ENCODE measurements around the gene PRELP. TPM values are rescaled to one million over a fixed set of nuclear protein-coding genes. Genes with fewer than 3 reads are reported as not detected.

The PRELP gene
- total RNA-seq, 1 donor from 2014 or later: 0.07 TPM

DNA sequence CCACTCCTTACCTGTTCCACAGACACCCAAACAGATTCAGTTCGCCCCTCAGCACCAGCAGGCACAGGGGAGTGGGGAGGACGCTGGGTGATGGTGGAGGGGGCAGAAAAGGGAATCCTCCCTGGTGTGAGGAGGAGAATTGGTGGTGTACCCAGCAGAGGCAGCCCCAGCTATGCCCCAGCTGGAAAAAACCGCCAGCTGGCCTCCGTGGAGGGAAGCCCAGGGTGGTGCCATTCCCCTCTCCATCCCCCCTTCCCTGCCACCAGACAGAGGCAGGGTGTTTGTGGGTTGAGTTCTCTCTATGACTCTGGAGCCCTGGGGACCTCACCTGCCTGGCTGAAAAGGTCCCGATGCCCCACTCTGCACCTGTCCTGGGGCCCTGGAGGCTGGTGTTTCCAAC is 46.2 kb downstream of the PRELP start:
- Mint-ChIP-seq H3K27ac (ENCODE audit: unreplicated experiment) (no peak overlapping the region), H3K4me3 (ENCODE audit: unreplicated experiment) (no peak overlapping the region), H3K4me1 (ENCODE audit: low read depth, unreplicated experiment) (peaks cover 24% of the 10 kb centered on the region), H3K27me3 (ENCODE audit: low read depth, unreplicated experiment) (peaks cover 5% of the 10 kb centered on the region), H3K9me3 (ENCODE audit: unreplicated experiment) (no peaks in the 10 kb centered on the region), H3K36me3 (ENCODE audit: low read depth, unreplicated experiment) (peaks cover 1% of the 10 kb centered on the region)
- Histone ChIP-seq H3K27me3 (ENCODE audit: insufficient read depth, low read length) (no peaks in the 10 kb centered on the region), H3K9ac (ENCODE audit: low read length) (peak overlapping the region; percentile 70), H4K20me1 (ENCODE audit: insufficient read depth, low read length) (no peaks in the 10 kb centered on the region), H2AFZ (ENCODE audit: low read depth, low read length) (no peak overlapping the region), H3K36me3 (ENCODE audit: insufficient read depth, low read length) (no peaks in the 10 kb centered on the region), H3K27ac (ENCODE audit: low read depth, low read length) (no peak overlapping the region), H3K4me1 (ENCODE audit: insufficient read depth, low read length) (peaks cover 40% of the 10 kb centered on the region), H3K79me2 (ENCODE audit: insufficient read depth, low read length) (no peaks in the 10 kb centered on the region), H3K9me3 (ENCODE audit: insufficient read depth, low read depth, low read length) (no peaks in the 10 kb centered on the region), H3K4me2 (ENCODE audit: low read length) (peak overlapping the region; percentile 64), H3K4me3 (ENCODE audit: insufficient read depth, low read depth, low read length) (no peak overlapping the region)
- TF ChIP-seq CTCF (IDR thresholded peaks at IDR 0.05; ENCODE audit: insufficient read depth, low read depth, low read length) (no peak), EZH2 (IDR thresholded peaks at IDR 0.05; ENCODE audit: insufficient read depth, low read length) (no peak)
- DNase-seq (ENCODE audit: low read depth): no peak
- no peak for FAIRE-seq

DNA sequence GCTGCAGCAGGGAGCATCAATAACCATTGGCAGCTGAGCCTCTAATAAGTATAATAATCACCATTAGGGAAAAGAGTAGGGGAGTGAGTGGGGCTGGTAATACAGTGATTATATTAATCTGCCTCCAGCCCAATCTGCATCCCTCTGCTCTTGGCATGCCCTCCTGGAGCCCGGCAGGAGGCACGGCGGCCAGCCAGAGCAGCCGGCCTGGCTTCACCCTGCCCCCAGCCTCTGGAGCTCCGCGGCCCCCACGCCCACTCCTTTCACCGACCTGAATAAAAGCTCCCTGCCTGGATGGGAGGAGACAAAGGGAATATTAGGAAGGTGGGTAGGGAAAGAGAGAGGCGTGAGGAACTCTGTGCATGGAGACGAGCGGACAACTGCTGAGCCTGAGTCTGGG is 46.6 kb downstream of the PRELP start:
- no peaks in the 10 kb centered on the region for H3K36me3 ChIP-seq (ENCODE audit: insufficient read depth, low read length)
- peaks cover 40% of the 10 kb centered on the region for H3K4me1 ChIP-seq (ENCODE audit: insufficient read depth, low read length)
- no peaks in the 10 kb centered on the region for H3K79me2 ChIP-seq (ENCODE audit: insufficient read depth, low read length)
- peaks cover 5% of the 10 kb centered on the region for H3K27me3 Mint-ChIP-seq (ENCODE audit: low read depth, unreplicated experiment)
- no peak overlapping the region for H3K4me3 ChIP-seq (ENCODE audit: insufficient read depth, low read depth, low read length)
- peak overlapping the region; percentile 76 for H2AFZ ChIP-seq (ENCODE audit: low read depth, low read length)
- no peak for TF ChIP-seq EZH2 (IDR thresholded peaks at IDR 0.05; ENCODE audit: insufficient read depth, low read length)
- TF ChIP-seq CTCF (IDR thresholded peaks at IDR 0.05; ENCODE audit: insufficient read depth, low read depth, low read length): no peak
- H4K20me1 ChIP-seq (ENCODE audit: insufficient read depth, low read length): no peaks in the 10 kb centered on the region
- peak overlapping the region; percentile 25 for H3K9ac ChIP-seq (ENCODE audit: low read length)
- peaks cover 1% of the 10 kb centered on the region for H3K36me3 Mint-ChIP-seq (ENCODE audit: low read depth, unreplicated experiment)
- H3K27me3 ChIP-seq (ENCODE audit: insufficient read depth, low read length): no peaks in the 10 kb centered on the region
- DNase-seq (ENCODE audit: low read depth): no peak
- H3K9me3 Mint-ChIP-seq (ENCODE audit: unreplicated experiment): no peaks in the 10 kb centered on the region
- H3K9me3 ChIP-seq (ENCODE audit: insufficient read depth, low read depth, low read length): no peaks in the 10 kb centered on the region
- no peak overlapping the region for H3K27ac Mint-ChIP-seq (ENCODE audit: unreplicated experiment)
- H3K27ac ChIP-seq (ENCODE audit: low read depth, low read length): no peak overlapping the region
- H3K4me2 ChIP-seq (ENCODE audit: low read length): peak overlapping the region; percentile 64
- no peak for FAIRE-seq
- peaks cover 24% of the 10 kb centered on the region for H3K4me1 Mint-ChIP-seq (ENCODE audit: low read depth, unreplicated experiment)
- H3K4me3 Mint-ChIP-seq (ENCODE audit: unreplicated experiment): no peak overlapping the region

DNA sequence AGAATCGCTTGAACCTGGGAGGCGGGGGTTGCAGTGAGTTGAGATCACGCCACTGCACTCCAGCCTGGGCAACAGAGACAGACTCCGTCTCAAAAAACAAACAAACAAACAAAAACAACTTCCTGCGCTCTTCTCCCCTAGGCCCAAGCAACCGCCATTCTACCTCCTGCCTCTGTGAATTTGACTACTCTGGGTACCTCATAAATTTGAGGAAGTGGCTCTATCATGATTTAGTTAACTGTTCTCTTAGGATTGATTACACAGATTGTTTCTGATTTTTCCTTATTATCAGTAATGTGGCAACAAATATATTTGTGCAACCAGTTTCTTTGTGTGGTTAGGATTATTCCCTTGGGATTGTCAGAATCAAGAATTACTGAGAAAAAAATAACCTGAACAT is 48.1 kb downstream of the PRELP start:
- H3K27ac ChIP-seq (ENCODE audit: low read depth, low read length): no peak overlapping the region
- H3K4me3 ChIP-seq (ENCODE audit: insufficient read depth, low read depth, low read length): no peak overlapping the region
- Mint-ChIP-seq H3K4me1 (ENCODE audit: low read depth, unreplicated experiment) (peaks cover 23% of the 10 kb centered on the region), H3K27me3 (ENCODE audit: low read depth, unreplicated experiment) (peaks cover 4% of the 10 kb centered on the region), H3K36me3 (ENCODE audit: low read depth, unreplicated experiment) (peaks cover 1% of the 10 kb centered on the region), H3K27ac (ENCODE audit: unreplicated experiment) (no peak overlapping the region), H3K9me3 (ENCODE audit: unreplicated experiment) (no peaks in the 10 kb centered on the region), H3K4me3 (ENCODE audit: unreplicated experiment) (no peak overlapping the region)
- H3K4me1 ChIP-seq (ENCODE audit: insufficient read depth, low read length): peaks cover 40% of the 10 kb centered on the region
- H4K20me1 ChIP-seq (ENCODE audit: insufficient read depth, low read length): no peaks in the 10 kb centered on the region
- no peaks in the 10 kb centered on the region for H3K36me3 ChIP-seq (ENCODE audit: insufficient read depth, low read length)
- H2AFZ ChIP-seq (ENCODE audit: low read depth, low read length): no peak overlapping the region
- H3K27me3 ChIP-seq (ENCODE audit: insufficient read depth, low read length): no peaks in the 10 kb centered on the region
- FAIRE-seq (no peak), DNase-seq (ENCODE audit: low read depth) (no peak)
- H3K9ac ChIP-seq (ENCODE audit: low read length): no peak overlapping the region
- H3K4me2 ChIP-seq (ENCODE audit: low read length): no peak overlapping the region
- no peaks in the 10 kb centered on the region for H3K9me3 ChIP-seq (ENCODE audit: insufficient read depth, low read depth, low read length)
- no peaks in the 10 kb centered on the region for H3K79me2 ChIP-seq (ENCODE audit: insufficient read depth, low read length)
- TF ChIP-seq CTCF (IDR thresholded peaks at IDR 0.05; ENCODE audit: insufficient read depth, low read depth, low read length) (no peak), EZH2 (IDR thresholded peaks at IDR 0.05; ENCODE audit: insufficient read depth, low read length) (no peak)

Measured in astrocyte (in vitro differentiated cells and primary cell).